AG09319 (cell line): ENCODE data around the gene SAP130.

ENCODE experiments used
- DNase-seq: peaks from one replicate; pipeline ENCODE4 v3.0.0-alpha.2; 2010; ENCODE audit warnings: low read depth; ENCODE audit errors: extremely low read depth
- CTCF ChIP-seq: IDR thresholded peaks from 2 replicates; pipeline ENCODE4 v1.5.1; 2011; ENCODE audit warnings: low read depth, mild to moderate bottlenecking, inconsistent platforms, low read length, moderate library complexity

SAP130 gene

GRCh38 chr2:127996160-127996559 is 31.7 kb downstream of the SAP130 start:
- no peak for DNase-seq
- no peak for TF ChIP-seq CTCF

- no peak for DNase-seq
- TF ChIP-seq CTCF, result no peak
Measured at GRCh38 chr2:127995725-127996124, 32.1 kb downstream of the SAP130 start.

- no peak for TF ChIP-seq CTCF
- no peak for DNase-seq
Measured at GRCh38 chr2:127993659-127994058, 34.2 kb downstream of the SAP130 start.

GRCh38 chr2:127991742-127992141 is 36.1 kb downstream of the SAP130 start:
- no peak for TF ChIP-seq CTCF
- DNase-seq, result no peak

- no peak for TF ChIP-seq CTCF
- DNase-seq, result no peak
Measured at GRCh38 chr2:127986548-127987079, 41.2 kb downstream of the SAP130 start.

GRCh38 chr2:127985735-127986134 is 42.1 kb downstream of the SAP130 start:
- DNase-seq, result no peak
- no peak for TF ChIP-seq CTCF

GRCh38 chr2:127985026-127985734 is 42.7 kb downstream of the SAP130 start:
- no peak for DNase-seq
- TF ChIP-seq CTCF, result no peak
